NB4 (cell line): Measurements from ENCODE around the gene SEPTIN3.

ENCODE experiments used
- POLR2A ChIP-seq: IDR thresholded peaks from 2 replicates; pipeline ENCODE4 v1.6.1; 2011; ENCODE audit warnings: mild to moderate bottlenecking; ENCODE audit not compliant: insufficient read length; ENCODE audit errors: extremely low read depth
- TF ChIP-seq, protein P1 (sequence below): IDR thresholded peaks from one replicate; pipeline ENCODE4 v1.5.1; 2012; ENCODE audit warnings: low read depth, low read length
- TF ChIP-seq, protein P2 (sequence below): IDR thresholded peaks from 2 replicates; pipeline ENCODE4 v1.6.1; 2011; ENCODE audit warnings: low read depth, low read length

DNA sequence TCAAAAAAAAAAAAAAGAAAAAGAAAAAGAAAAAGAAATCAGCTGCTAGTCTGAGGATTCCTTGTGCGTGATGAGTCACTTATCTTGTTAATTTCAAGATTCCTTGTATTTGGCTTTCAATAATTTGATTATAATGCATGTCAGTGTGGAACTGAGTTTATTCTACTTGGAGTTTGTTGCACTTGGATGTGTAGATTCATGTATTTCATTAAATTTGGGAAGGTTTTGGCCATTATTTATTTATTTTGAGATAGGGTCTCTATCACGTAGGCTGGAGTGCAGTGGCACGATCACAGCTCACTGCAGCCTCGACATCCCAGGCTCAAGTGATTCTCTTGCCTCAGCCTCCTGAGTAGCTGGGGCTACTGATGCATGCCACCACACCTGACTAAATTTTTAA is 44.1 kb downstream of the SEPTIN3 start:
- TF ChIP-seq, protein P1, sequence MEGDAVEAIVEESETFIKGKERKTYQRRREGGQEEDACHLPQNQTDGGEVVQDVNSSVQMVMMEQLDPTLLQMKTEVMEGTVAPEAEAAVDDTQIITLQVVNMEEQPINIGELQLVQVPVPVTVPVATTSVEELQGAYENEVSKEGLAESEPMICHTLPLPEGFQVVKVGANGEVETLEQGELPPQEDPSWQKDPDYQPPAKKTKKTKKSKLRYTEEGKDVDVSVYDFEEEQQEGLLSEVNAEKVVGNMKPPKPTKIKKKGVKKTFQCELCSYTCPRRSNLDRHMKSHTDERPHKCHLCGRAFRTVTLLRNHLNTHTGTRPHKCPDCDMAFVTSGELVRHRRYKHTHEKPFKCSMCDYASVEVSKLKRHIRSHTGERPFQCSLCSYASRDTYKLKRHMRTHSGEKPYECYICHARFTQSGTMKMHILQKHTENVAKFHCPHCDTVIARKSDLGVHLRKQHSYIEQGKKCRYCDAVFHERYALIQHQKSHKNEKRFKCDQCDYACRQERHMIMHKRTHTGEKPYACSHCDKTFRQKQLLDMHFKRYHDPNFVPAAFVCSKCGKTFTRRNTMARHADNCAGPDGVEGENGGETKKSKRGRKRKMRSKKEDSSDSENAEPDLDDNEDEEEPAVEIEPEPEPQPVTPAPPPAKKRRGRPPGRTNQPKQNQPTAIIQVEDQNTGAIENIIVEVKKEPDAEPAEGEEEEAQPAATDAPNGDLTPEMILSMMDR = no peak
- TF ChIP-seq, protein P2, sequence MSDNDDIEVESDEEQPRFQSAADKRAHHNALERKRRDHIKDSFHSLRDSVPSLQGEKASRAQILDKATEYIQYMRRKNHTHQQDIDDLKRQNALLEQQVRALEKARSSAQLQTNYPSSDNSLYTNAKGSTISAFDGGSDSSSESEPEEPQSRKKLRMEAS = no peak
- no peak for TF ChIP-seq POLR2A
